Fibroblast of lung (primary cell): ENCODE measurements around the gene HTN1. TPM values are rescaled to one million over a fixed set of nuclear protein-coding genes. Genes with fewer than 3 reads are reported as not detected.
"Not testable (repeated sequence)": the region's sequence is repeated elsewhere in the genome, so short reads cannot be mapped to it uniquely, and the experiment has no call there.

Experiments used
- DNase-seq, 2 donors: peaks; one replicate each; pipeline versions ENCODE4 v3.0.0 to v3.0.0-alpha.2; 2010; ENCODE audit warnings: low read depth in 2 of 2
- H2AFZ ChIP-seq: 2 replicates; pipeline ENCODE4 v1.5.1; 2012; ENCODE audit warnings: low read length, control low read depth, inconsistent platforms
- H3K27ac ChIP-seq: 2 replicates; pipeline ENCODE4 v1.5.1; 2011; ENCODE audit warnings: low read length, control low read depth; ENCODE audit not compliant: insufficient read depth
- H3K27me3 ChIP-seq: 2 replicates; pipeline ENCODE4 v1.5.1; 2011; ENCODE audit warnings: mild to moderate bottlenecking, low read length; ENCODE audit not compliant: control insufficient read depth, insufficient read depth
- H3K36me3 ChIP-seq: 2 replicates; pipeline ENCODE4 v1.5.1; 2011; ENCODE audit warnings: low read length; ENCODE audit not compliant: control insufficient read depth, insufficient read depth
- H3K4me1 ChIP-seq: 2 replicates; pipeline ENCODE4 v1.5.1; 2011; ENCODE audit warnings: low read length; ENCODE audit not compliant: control insufficient read depth, insufficient read depth; ENCODE audit errors: extremely low read depth
- H3K4me2 ChIP-seq: 2 replicates; pipeline ENCODE4 v1.5.1; 2011; ENCODE audit warnings: low read length, control low read depth; ENCODE audit not compliant: insufficient read depth; ENCODE audit errors: extremely low read depth
- H3K4me3 ChIP-seq, 4 experiments: fragments of 200-600 bp in 1 of 4; sonication (generic) in 1 of 4; replicated peaks in 1 of 4; 2 replicates each; pipeline ENCODE4 v1.5.1; 2011 to 2016; ENCODE audit warnings: low read length in 4 of 4, low read depth in 3 of 4, mild to moderate bottlenecking in 3 of 4, control low read depth in 2 of 4, inconsistent platforms in 1 of 4, mixed read lengths in 1 of 4; ENCODE audit not compliant: insufficient read depth in 1 of 4; ENCODE audit errors: control extremely low read depth in 1 of 4
- H3K79me2 ChIP-seq: 2 replicates; pipeline ENCODE4 v1.5.1; 2012; ENCODE audit warnings: mild to moderate bottlenecking, low read length, inconsistent platforms; ENCODE audit not compliant: control insufficient read depth, insufficient read depth
- H3K9ac ChIP-seq: 2 replicates; pipeline ENCODE4 v1.5.1; 2011; ENCODE audit warnings: mild to moderate bottlenecking, low read length, control low read depth; ENCODE audit not compliant: insufficient read depth
- H3K9me3 ChIP-seq: 2 replicates; pipeline ENCODE4 v1.5.1; 2012; ENCODE audit warnings: low read depth, low read length; ENCODE audit not compliant: control insufficient read depth, insufficient read depth
- H4K20me1 ChIP-seq: 2 replicates; pipeline ENCODE4 v1.5.1; 2011; ENCODE audit warnings: low read length; ENCODE audit not compliant: control insufficient read depth, insufficient read depth; ENCODE audit errors: extremely low read depth
- EZH2 ChIP-seq: IDR thresholded peaks from 2 replicates; pipeline ENCODE4 v1.5.1; 2012; ENCODE audit warnings: low read length, control low read depth, mild to moderate bottlenecking; ENCODE audit errors: missing control alignments
- polyA minus RNA-seq: library from RNA; depleted of rRNA, polyadenylated mRNA; stranded (reverse); fragments of >200 nt; gene quantifications from 2 replicates; pipeline ENCODE4 v1.2.3, GENCODE V29; 2011; ENCODE audit warnings: low replicate concordance
- polyA plus RNA-seq, 2 donors: library from polyadenylated mRNA; depleted of rRNA in 1 of 2; stranded (reverse) in 1 of 2; unstranded in 1 of 2; fragments of >200 nt; gene quantifications; 2 replicates each; pipeline ENCODE4 v1.2.1, GENCODE V29; 2011 to 2012; ENCODE audit warnings: missing spikeins in 1 of 2
- total RNA-seq: library from RNA; depleted of rRNA; stranded (reverse); fragments of >200 nt; gene quantifications from 2 replicates; pipeline ENCODE4 v1.2.1, GENCODE V29; 2014
- TF ChIP-seq, protein P1 (sequence below), 2 donors: IDR thresholded peaks in 1 of 2; conservative IDR thresholded peaks in 1 of 2; 1 replicate in 1 of 2; 2 replicates in 1 of 2; pipeline ENCODE4 v1.5.1; 2011 to 2012; ENCODE audit warnings: low read length in 2 of 2, control low read depth in 1 of 2, inconsistent platforms in 1 of 2, low read depth in 1 of 2, mild to moderate bottlenecking in 1 of 2

Gene HTN1
- total RNA-seq (not detected in 2 replicates), polyA plus RNA-seq (not detected in 2 replicates), polyA minus RNA-seq (not detected in 2 replicates)
- not detected in 2 replicates for polyA plus RNA-seq (2012)

DNA sequence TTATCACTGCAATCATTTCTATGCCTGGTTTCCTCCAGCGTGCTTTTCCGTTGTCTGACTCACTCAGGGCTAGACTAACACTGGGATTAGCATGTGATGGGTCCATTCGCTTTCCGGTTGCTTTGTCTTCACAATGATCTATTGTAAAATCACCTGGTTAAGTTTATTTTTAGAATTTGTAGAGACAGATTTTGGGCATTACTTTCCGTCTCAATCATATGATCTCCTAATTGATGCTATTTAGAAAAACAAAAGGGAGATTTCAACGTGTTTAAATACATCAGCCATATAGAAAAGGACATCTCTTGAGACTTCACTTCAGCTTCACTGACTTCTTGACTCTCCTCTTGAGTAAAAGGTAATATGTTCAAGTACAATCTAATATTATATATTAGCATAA is at the start of gene HTN1:
Gene HTN1 (plus strand): TSS at position 301 of the 400 bp plus-strand sequence. CDS start 2,639 bp downstream, outside the sequence.
- not testable (repeated sequence) for H3K4me3 ChIP-seq, H3K4me2 ChIP-seq, H3K4me1 ChIP-seq, H3K36me3 ChIP-seq, H3K27ac ChIP-seq, H2AFZ ChIP-seq, DNase-seq, H3K27me3 ChIP-seq, H4K20me1 ChIP-seq, H3K9ac ChIP-seq, H3K9me3 ChIP-seq, H3K79me2 ChIP-seq

DNA sequence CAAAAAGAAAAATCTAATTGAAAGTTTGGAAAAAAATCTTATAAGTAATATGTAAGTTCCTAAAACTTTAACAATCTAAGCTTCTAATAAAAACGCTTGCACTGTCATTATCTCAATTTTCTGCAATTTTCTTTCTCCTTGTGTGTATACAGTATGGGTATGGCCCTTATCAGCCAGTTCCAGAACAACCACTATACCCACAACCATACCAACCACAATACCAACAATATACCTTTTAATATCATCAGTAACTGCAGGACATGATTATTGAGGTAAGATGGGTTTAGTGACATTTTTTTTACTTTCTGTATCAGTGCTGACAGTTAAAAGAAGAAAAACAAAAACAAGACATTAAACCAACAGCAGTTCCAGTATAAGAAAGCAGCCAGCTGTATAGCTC is 49.5 kb upstream of the HTN1 start:
- Histone ChIP-seq H3K79me2 (no peaks in the 10 kb centered on the region), H3K4me3 (no peak overlapping the region), H3K9ac (no peak overlapping the region), H3K36me3 (no peaks in the 10 kb centered on the region), H3K27me3 (no peaks in the 10 kb centered on the region), H3K9me3 (no peaks in the 10 kb centered on the region), H3K27ac (no peak overlapping the region), H3K4me2 (no peak overlapping the region), H4K20me1 (no peaks in the 10 kb centered on the region), H2AFZ (no peak overlapping the region), H3K4me1 (no peaks in the 10 kb centered on the region)
- TF ChIP-seq, protein P1, sequence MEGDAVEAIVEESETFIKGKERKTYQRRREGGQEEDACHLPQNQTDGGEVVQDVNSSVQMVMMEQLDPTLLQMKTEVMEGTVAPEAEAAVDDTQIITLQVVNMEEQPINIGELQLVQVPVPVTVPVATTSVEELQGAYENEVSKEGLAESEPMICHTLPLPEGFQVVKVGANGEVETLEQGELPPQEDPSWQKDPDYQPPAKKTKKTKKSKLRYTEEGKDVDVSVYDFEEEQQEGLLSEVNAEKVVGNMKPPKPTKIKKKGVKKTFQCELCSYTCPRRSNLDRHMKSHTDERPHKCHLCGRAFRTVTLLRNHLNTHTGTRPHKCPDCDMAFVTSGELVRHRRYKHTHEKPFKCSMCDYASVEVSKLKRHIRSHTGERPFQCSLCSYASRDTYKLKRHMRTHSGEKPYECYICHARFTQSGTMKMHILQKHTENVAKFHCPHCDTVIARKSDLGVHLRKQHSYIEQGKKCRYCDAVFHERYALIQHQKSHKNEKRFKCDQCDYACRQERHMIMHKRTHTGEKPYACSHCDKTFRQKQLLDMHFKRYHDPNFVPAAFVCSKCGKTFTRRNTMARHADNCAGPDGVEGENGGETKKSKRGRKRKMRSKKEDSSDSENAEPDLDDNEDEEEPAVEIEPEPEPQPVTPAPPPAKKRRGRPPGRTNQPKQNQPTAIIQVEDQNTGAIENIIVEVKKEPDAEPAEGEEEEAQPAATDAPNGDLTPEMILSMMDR (conservative IDR thresholded peaks at IDR 0.05 in 1 of 2, IDR thresholded peaks at IDR 0.05 in 1 of 2; ENCODE audit: low read depth in 1 of 2, low read length in 2 of 2), result no peak
- TF ChIP-seq EZH2, result no peak
- DNase-seq, result no peak

DNA sequence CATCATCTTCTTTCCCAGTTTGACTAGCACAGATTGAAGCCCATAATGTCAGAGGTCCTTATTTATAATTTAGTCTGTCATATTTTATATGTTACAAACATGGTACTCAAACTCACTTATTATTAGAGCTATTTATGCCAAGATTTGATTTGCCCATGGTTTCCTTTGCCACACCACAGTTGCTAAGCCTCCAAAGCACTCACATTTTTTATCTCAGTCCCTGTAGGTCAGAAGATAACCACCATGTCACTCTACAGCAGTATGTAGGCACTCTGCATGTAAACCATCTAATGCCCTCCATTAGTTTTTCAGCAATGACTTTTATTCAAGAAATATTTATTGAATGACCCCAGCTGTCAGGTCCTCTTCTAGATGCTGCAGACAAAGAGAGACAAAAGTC is 47.7 kb upstream of the HTN1 start:
- Histone ChIP-seq H2AFZ (no peak overlapping the region), H3K4me3 (no peak overlapping the region), H3K36me3 (no peaks in the 10 kb centered on the region), H3K27me3 (no peaks in the 10 kb centered on the region), H3K4me1 (no peaks in the 10 kb centered on the region), H4K20me1 (no peaks in the 10 kb centered on the region), H3K79me2 (no peaks in the 10 kb centered on the region), H3K4me2 (no peak overlapping the region), H3K9me3 (no peaks in the 10 kb centered on the region), H3K27ac (no peak overlapping the region), H3K9ac (no peak overlapping the region)
- no peak for DNase-seq
- TF ChIP-seq, protein P1 (conservative IDR thresholded peaks at IDR 0.05 in 1 of 2, IDR thresholded peaks at IDR 0.05 in 1 of 2; ENCODE audit: low read depth in 1 of 2, low read length in 2 of 2), result no peak
- TF ChIP-seq EZH2, result no peak
